Measurements from ENCODE around the gene CD5L. TPM values are rescaled to one million over a fixed set of nuclear protein-coding genes. Genes with fewer than 3 reads are reported as not detected.

The CD5L gene
- total and polyA plus RNA-seq, 7 donors: 0.07 TPM; not detected in 6

GRCh38 chr1:157834430-157834829 lies 7.2 kb downstream of the CD5L start:
- intact Hi-C loops (cut with DNase I): no loop called here
- TF ChIP-seq POLR2AphosphoS5 (IDR thresholded peaks at IDR 0.05): no peak
- TF ChIP-seq POLR2A (IDR thresholded peaks at IDR 0.05): no peak
- TF ChIP-seq EP300 (IDR thresholded peaks at IDR 0.05): no peak
- TF ChIP-seq CTCF (IDR thresholded peaks at IDR 0.05): no peak
- WGBS, 2 donors: 81 to 82% methylated on average over 12 of the region's 12 CpGs
- DNase-seq: no peak
- H3K27me3 ChIP-seq: no peaks in the 10 kb centered on the region
- H3K9me3 ChIP-seq: no peaks in the 10 kb centered on the region
- no peak overlapping the region for H3K4me3 ChIP-seq
- H3K27ac ChIP-seq: no peak overlapping the region
- no peaks in the 10 kb centered on the region for H3K4me1 ChIP-seq
- H3K36me3 ChIP-seq: no peaks in the 10 kb centered on the region

GRCh38 chr1:157833145-157833544 lies 8.5 kb downstream of the CD5L start:
- intact Hi-C loops (cut with DNase I): no loop called here
- Histone ChIP-seq H3K4me1 (no peaks in the 10 kb centered on the region), H3K27ac (no peak overlapping the region), H3K4me3 (no peak overlapping the region), H3K36me3 (no peaks in the 10 kb centered on the region), H3K27me3 (no peaks in the 10 kb centered on the region), H3K9me3 (no peaks in the 10 kb centered on the region)
- DNase-seq: no peak
- WGBS, 2 donors: 74 to 83% methylated on average over 6 of the region's 6 CpGs
- no peak for TF ChIP-seq EP300 (IDR thresholded peaks at IDR 0.05)

- TF ChIP-seq CTCF (IDR thresholded peaks at IDR 0.05) (no peak), EP300 (IDR thresholded peaks at IDR 0.05) (no peak)
- H3K4me1 ChIP-seq: no peaks in the 10 kb centered on the region
- H3K36me3 ChIP-seq: no peaks in the 10 kb centered on the region
- H3K27me3 ChIP-seq: no peaks in the 10 kb centered on the region
- 63 to 68% methylated on average over 4 of the region's 4 CpGs for WGBS, 2 donors
- H3K27ac ChIP-seq: no peak overlapping the region
- no peaks in the 10 kb centered on the region for H3K9me3 ChIP-seq
- no peak overlapping the region for H3K4me3 ChIP-seq
- DNase-seq: no peak
- intact Hi-C loops (cut with DNase I): no loop called here
Observed at GRCh38 chr1:157831968-157832626, 9.5 kb downstream of the CD5L start.

GRCh38 chr1:157830887-157831286 lies 10.7 kb downstream of the CD5L start:
- intact Hi-C loops (cut with DNase I): no loop called here
- H3K4me3 ChIP-seq: no peak overlapping the region
- no peak for TF ChIP-seq POLR2AphosphoS5 (IDR thresholded peaks at IDR 0.05)
- TF ChIP-seq CTCF (IDR thresholded peaks at IDR 0.05): no peak
- TF ChIP-seq EP300 (IDR thresholded peaks at IDR 0.05): no peak
- no peak for TF ChIP-seq POLR2A (IDR thresholded peaks at IDR 0.05)
- H3K27me3 ChIP-seq: no peaks in the 10 kb centered on the region
- H3K4me1 ChIP-seq: no peaks in the 10 kb centered on the region
- H3K36me3 ChIP-seq: no peaks in the 10 kb centered on the region
- H3K9me3 ChIP-seq: no peaks in the 10 kb centered on the region
- no peak overlapping the region for H3K27ac ChIP-seq
- no peak for DNase-seq
- 80 to 81% methylated on average over 2 of the region's 2 CpGs for WGBS, 2 donors

- Histone ChIP-seq H3K4me3 (no peak overlapping the region), H3K27ac (no peak overlapping the region), H3K36me3 (no peaks in the 10 kb centered on the region), H3K4me1 (no peaks in the 10 kb centered on the region), H3K9me3 (no peaks in the 10 kb centered on the region), H3K27me3 (no peaks in the 10 kb centered on the region)
- no peak for DNase-seq
- no peak for TF ChIP-seq POLR2AphosphoS5 (IDR thresholded peaks at IDR 0.05)
- no peak for TF ChIP-seq EP300 (IDR thresholded peaks at IDR 0.05)
- TF ChIP-seq CTCF (IDR thresholded peaks at IDR 0.05): no peak
- TF ChIP-seq POLR2A (IDR thresholded peaks at IDR 0.05): no peak
- WGBS, 2 donors: 82 to 87% methylated on average over 3 of the region's 3 CpGs
- intact Hi-C loops (cut with DNase I): no loop called here
Observed at GRCh38 chr1:157829711-157830110, 11.9 kb downstream of the CD5L start.

Data from sigmoid colon (tissue), 7 donors.